GM12878 (cell line): Measurements from ENCODE around the gene UQCR10. TPM values are rescaled to one million over a fixed set of nuclear protein-coding genes. Genes with fewer than 3 reads are reported as not detected.

ENCODE experiments used
- ATAC-seq: fragments of 200-7000 bp; cut with Tn5 transposase; 3 replicates; pipeline ENCODE4 v1.9.1; 2020; ENCODE audit warnings: mild to moderate bottlenecking, moderate library complexity
- BruUV-seq: library from RNA; stranded (reverse); fragments of 400-500 nt; replicated peaks from 2 replicates; lab custom pipeline; 2021; lab: Mats Ljungman, UMichigan
- CTCF ChIA-PET: fragments of 300-600 bp; sonication (Branson Sonifier 250); formaldehyde crosslinking; extraction: SDS; loops from one replicate; lab custom pipeline; 2021; ENCODE audit warnings: inconsistent platforms; lab: Yijun Ruan, JAX
- POLR2A ChIA-PET: fragments of 350-600 bp; formaldehyde crosslinking; extraction: SDS; loops from one replicate; lab custom pipeline; 2021; ENCODE audit warnings: inconsistent platforms; lab: Charles Lee
- RAD21 ChIA-PET: fragments of 300-600 bp; sonication (Branson Sonifier 250); formaldehyde crosslinking; loops from one replicate; lab custom pipeline; 2023; ENCODE audit warnings: antibody characterized with exemption; ENCODE audit not compliant: unreplicated experiment; lab: Charles Lee
- SMC1A ChIA-PET: fragments of 300-600 bp; sonication (Branson Sonifier 250); formaldehyde crosslinking; loops from one replicate; lab custom pipeline; 2023; ENCODE audit not compliant: unreplicated experiment, uncharacterized antibody; lab: Charles Lee
- DNase-seq: peaks from one replicate; pipeline ENCODE4 v3.0.0-alpha.2; 2011; ENCODE audit warnings: low read depth, low spot score
- FAIRE-seq: peaks from 3 replicates; lab custom pipeline; 2011; peaks lifted over from hg19 to GRCh38; lab: Jason Lieb, UNC
- H2AFZ ChIP-seq: 2 replicates; pipeline ENCODE4 v1.6.0; 2011; ENCODE audit warnings: low read depth, low read length, control low read depth; ENCODE audit not compliant: control insufficient read depth
- H3K27ac ChIP-seq: 2 replicates; pipeline ENCODE4 v1.5.1; 2011; ENCODE audit warnings: control low read depth; ENCODE audit not compliant: control insufficient read depth, insufficient read depth
- H3K27me3 ChIP-seq, 2 experiments: replicated peaks in 1 of 2; 2 replicates each; pipeline versions ENCODE4 v1.6.0 to v1.6.1; 2011; ENCODE audit warnings: low read length in 1 of 2; ENCODE audit not compliant: control insufficient read depth in 2 of 2, insufficient read depth in 2 of 2
- H3K36me3 ChIP-seq, 2 experiments: 2 replicates each; pipeline ENCODE4 v1.5.1; 2011; ENCODE audit warnings: low read length in 1 of 2; ENCODE audit not compliant: control insufficient read depth in 2 of 2, insufficient read depth in 2 of 2
- H3K4me1 ChIP-seq: 2 replicates; pipeline ENCODE4 v1.6.1; 2011; ENCODE audit warnings: mild to moderate bottlenecking, low read length, moderate library complexity, mixed read lengths; ENCODE audit not compliant: control insufficient read depth, insufficient read depth
- H3K4me2 ChIP-seq: 2 replicates; pipeline ENCODE4 v1.6.0; 2011; ENCODE audit warnings: control low read depth; ENCODE audit not compliant: control insufficient read depth, insufficient read depth
- H3K4me3 ChIP-seq: fragments of 200-600 bp; sonication (generic); 2 replicates; pipeline ENCODE4 v1.5.1; 2016
- H3K79me2 ChIP-seq: 2 replicates; pipeline ENCODE4 v1.6.0; 2011; ENCODE audit warnings: low read length; ENCODE audit not compliant: control insufficient read depth, insufficient read depth
- H3K9ac ChIP-seq: 2 replicates; pipeline ENCODE4 v1.8.0; 2011; ENCODE audit warnings: low read length, control low read depth, mixed read lengths; ENCODE audit not compliant: control insufficient read depth, insufficient read depth
- H3K9me3 ChIP-seq: replicated peaks from 3 replicates; pipeline ENCODE4 v1.5.1; 2011; ENCODE audit warnings: mild to moderate bottlenecking, low read length; ENCODE audit not compliant: control insufficient read depth, insufficient read depth
- H4K20me1 ChIP-seq: 2 replicates; pipeline ENCODE4 v1.6.0; 2011; ENCODE audit not compliant: control insufficient read depth, insufficient read depth
- CHD2 ChIP-seq: IDR thresholded peaks from 2 replicates; pipeline ENCODE4 v1.6.1; 2011; ENCODE audit warnings: low read depth, low read length, improper control_type of control experiment, borderline replicate concordance
- CREB1 ChIP-seq: IDR thresholded peaks from 2 replicates; pipeline ENCODE4 v1.6.1; 2012; ENCODE audit warnings: low read depth, mild to moderate bottlenecking, inconsistent platforms
- EGR1 ChIP-seq, 2 experiments: IDR thresholded peaks; 1 replicate in 1 of 2; 2 replicates in 1 of 2; pipeline ENCODE4 v1.6.1; 2011 to 2012; ENCODE audit warnings: low read depth in 2 of 2, low read length in 2 of 2, borderline replicate concordance in 1 of 2, mild to moderate bottlenecking in 1 of 2, moderate library complexity in 1 of 2
- FOS ChIP-seq: IDR thresholded peaks from 3 replicates; pipeline ENCODE4 v1.6.1; 2011; ENCODE audit warnings: borderline replicate concordance; ENCODE audit not compliant: insufficient read length; ENCODE audit errors: extremely low read depth
- FOXK2 ChIP-seq: fragments of 450-650 bp; IDR thresholded peaks from 2 replicates; pipeline ENCODE4 v1.6.1; 2017; ENCODE audit warnings: mild to moderate bottlenecking, moderate library complexity
- HDAC6 ChIP-seq: fragments of 200-600 bp; sonication (generic); IDR thresholded peaks from one replicate; pipeline ENCODE4 v1.8.0; 2017; ENCODE audit warnings: antibody characterized with exemption; ENCODE audit not compliant: unreplicated experiment
- HDGF ChIP-seq: fragments of 450-650 bp; IDR thresholded peaks from 2 replicates; pipeline ENCODE4 v1.6.1; 2016; ENCODE audit warnings: antibody characterized with exemption
- KDM1A ChIP-seq: fragments of 200-600 bp; sonication (generic); IDR thresholded peaks from 2 replicates; pipeline ENCODE4 v1.6.1; 2016; ENCODE audit warnings: borderline replicate concordance
- NR2C1 ChIP-seq: fragments of 450-650 bp; IDR thresholded peaks from 2 replicates; pipeline ENCODE4 v1.6.1; 2017; ENCODE audit warnings: antibody characterized with exemption, mild to moderate bottlenecking, moderate library complexity
- PML ChIP-seq: IDR thresholded peaks from 2 replicates; pipeline ENCODE4 v1.6.1; 2012; ENCODE audit warnings: low read length, inconsistent platforms
- REST ChIP-seq: IDR thresholded peaks from 2 replicates; pipeline ENCODE4 v1.6.1; 2012; ENCODE audit warnings: mild to moderate bottlenecking, low read depth, low read length
- SUZ12 ChIP-seq: fragments of 200-600 bp; sonication (generic); IDR thresholded peaks from one replicate; pipeline ENCODE4 v1.6.1; 2018; ENCODE audit warnings: antibody characterized with exemption, mild to moderate bottlenecking; ENCODE audit not compliant: unreplicated experiment
- TCF7 ChIP-seq: IDR thresholded peaks from 2 replicates; pipeline ENCODE4 v1.6.1; 2014; ENCODE audit warnings: antibody characterized with exemption, borderline replicate concordance
- ZNF384 ChIP-seq: IDR thresholded peaks from 2 replicates; pipeline ENCODE4 v1.6.1; 2012; ENCODE audit warnings: low read depth, mild to moderate bottlenecking, low read length, improper control_type of control experiment, borderline replicate concordance
- ZNF622 ChIP-seq: fragments of 450-650 bp; IDR thresholded peaks from 2 replicates; pipeline ENCODE4 v1.6.1; 2017; ENCODE audit warnings: mild to moderate bottlenecking, inconsistent platforms
- ZZZ3 ChIP-seq: IDR thresholded peaks from 2 replicates; pipeline ENCODE4 v1.6.1; 2011; ENCODE audit warnings: low read depth; ENCODE audit not compliant: control insufficient read depth, insufficient read length
- WGBS: methylation state at CpG from one replicate; pipeline ENCODE4 v1.1.6; 2016; ENCODE audit warnings: low lambda C conversion rate; ENCODE audit not compliant: insufficient replicate concordance, insufficient coverage; ENCODE audit errors: missing lambda C conversion rate; 5-methylcytosine and 5-hydroxymethylcytosine counted together
- in situ Hi-C: fragments of 300-500 bp; cut with MboI; formaldehyde crosslinking; loops from 9 replicates; pipeline ENCODE4 v1.14.3; 2018; ENCODE audit warnings: mixed read lengths
- intact Hi-C: fragments of 100-400 bp; cut with micrococcal nuclease; formaldehyde crosslinking; loops from one replicate; pipeline ENCODE4 v1.14.2; 2022; ENCODE audit not compliant: unreplicated experiment
- polyA plus RNA-seq, 11 experiments: library from polyadenylated mRNA; depleted of rRNA in 4 of 11; unstranded in 6 of 11; stranded (reverse) in 5 of 11; fragments of >200 nt; fragmentation: Nextera tagmentation in 4 of 11; fragmentation: Illumina TruSeq in 1 of 11; extraction: Ambion mirVana in 4 of 11; extraction: Trizol in 1 of 11; gene quantifications; 1 replicate in 1 of 11; 2 replicates in 10 of 11; pipeline versions ENCODE4 v1.2.1 to v1.2.3, GENCODE V29; 2011 to 2016; ENCODE audit warnings: inconsistent platforms in 2 of 11, missing spikeins in 2 of 11, low read depth in 1 of 11
- total RNA-seq, 4 experiments: library from RNA; depleted of rRNA in 3 of 4; stranded (reverse); fragments of >200 nt in 3 of 4; fragmentation: Illumina TruSeq in 1 of 4; extraction: Trizol in 1 of 4; gene quantifications; 2 replicates each; pipeline versions ENCODE4 v1.2.1 to v1.2.3, GENCODE V29; 2013 to 2021
- TF ChIP-seq, protein P1 (sequence below): fragments of 450-650 bp; formaldehyde crosslinking; IDR thresholded peaks from 2 replicates; pipeline ENCODE4 v1.4.0; 2022; ENCODE audit warnings: mild to moderate bottlenecking, moderate library complexity

UQCR10 gene
- total and polyA plus RNA-seq, 10 of the 15 experiments (the other 5 are each of a cell fraction or from before 2014, with no cell fraction given): 144 to 1,021 (median 214) TPM

- ChIA-PET SMC1A (interaction anchor here (0.6 to 1.4 kb wide), 4 partner anchors 10 to 324 kb away, joined by 3 to 4 read pairs (median 4); no protein-coding TSS in a partner anchor), CTCF (interaction anchor here (0.5 to 1.9 kb wide), 5 partner anchors 9 to 862 kb away, joined by 3 to 7 read pairs (median 4); no protein-coding TSS in a partner anchor), POLR2A (interaction anchor here (0.5 to 1.6 kb wide), 8 partner anchors 8 to 1632 kb away, joined by 3 to 6 read pairs (median 4); partner anchors contain the start of genes ASCC2 and MTMR3), RAD21 (interaction anchor here (0.8 to 1.5 kb wide), 4 partner anchors 9 to 322 kb away, joined by 3 to 8 read pairs (median 4); partner anchors contain the start of gene MTMR3)
- Histone ChIP-seq H3K79me2 (peaks cover 30% of the 10 kb centered on the region), H3K4me2 (peak within 1 kb of the TSS; percentile 98), H3K4me3 (peak within 1 kb of the TSS; percentile 98), H3K9me3 (no peaks in the 10 kb centered on the region; the same call in 2 of the 3 replicates), H3K27me3 (no peaks in the 10 kb centered on the region), H3K4me1 (peaks cover 4% of the 10 kb centered on the region), H3K27ac (peak within 1 kb of the TSS; percentile 84), H3K36me3 (peaks cover 2 to 8% of the 10 kb centered on the region in 2 experiments), H3K9ac (peak within 1 kb of the TSS; percentile 92), H4K20me1 (no peaks in the 10 kb centered on the region), H2AFZ (peak within 1 kb of the TSS; percentile 94)
- DNase-seq (peak; percentile 94), ATAC-seq (peak; percentile 97), FAIRE-seq (peak; percentile 99)
- in situ Hi-C loops: no loop called here
- 2% methylated on average over 31 of the region's 32 CpGs for WGBS
- BruUV-seq: no TSS peak
- intact Hi-C loops: loop anchor here (1.0 kb wide), 1 partner anchor 31 kb away; no protein-coding TSS in a partner anchor
- no peak for TF ChIP-seq ZNF384
- no peak for TF ChIP-seq HDAC6
- TF ChIP-seq CREB1: peak; percentile 83
- TF ChIP-seq FOXK2: no peak
- TF ChIP-seq, protein P1, sequence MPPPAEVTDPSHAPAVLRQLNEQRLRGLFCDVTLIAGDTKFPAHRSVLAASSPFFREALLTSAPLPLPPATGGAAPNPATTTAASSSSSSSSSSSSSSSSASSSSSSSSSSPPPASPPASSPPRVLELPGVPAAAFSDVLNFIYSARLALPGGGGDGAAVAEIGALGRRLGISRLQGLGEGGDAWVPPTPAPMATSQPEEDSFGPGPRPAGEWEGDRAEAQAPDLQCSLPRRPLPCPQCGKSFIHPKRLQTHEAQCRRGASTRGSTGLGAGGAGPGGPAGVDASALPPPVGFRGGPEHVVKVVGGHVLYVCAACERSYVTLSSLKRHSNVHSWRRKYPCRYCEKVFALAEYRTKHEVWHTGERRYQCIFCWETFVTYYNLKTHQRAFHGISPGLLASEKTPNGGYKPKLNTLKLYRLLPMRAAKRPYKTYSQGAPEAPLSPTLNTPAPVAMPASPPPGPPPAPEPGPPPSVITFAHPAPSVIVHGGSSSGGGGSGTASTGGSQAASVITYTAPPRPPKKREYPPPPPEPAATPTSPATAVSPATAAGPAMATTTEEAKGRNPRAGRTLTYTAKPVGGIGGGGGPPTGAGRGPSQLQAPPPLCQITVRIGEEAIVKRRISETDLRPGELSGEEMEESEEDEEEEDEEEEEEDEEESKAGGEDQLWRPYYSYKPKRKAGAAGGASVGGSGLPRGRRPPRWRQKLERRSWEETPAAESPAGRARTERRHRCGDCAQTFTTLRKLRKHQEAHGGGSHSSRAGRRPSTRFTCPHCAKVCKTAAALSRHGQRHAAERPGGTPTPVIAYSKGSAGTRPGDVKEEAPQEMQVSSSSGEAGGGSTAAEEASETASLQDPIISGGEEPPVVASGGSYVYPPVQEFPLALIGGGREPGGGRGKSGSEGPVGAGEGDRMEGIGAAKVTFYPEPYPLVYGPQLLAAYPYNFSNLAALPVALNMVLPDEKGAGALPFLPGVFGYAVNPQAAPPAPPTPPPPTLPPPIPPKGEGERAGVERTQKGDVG: no peak
- TF ChIP-seq PML: peak; percentile 85; the same call in 1 of the 2 replicates
- no peak for TF ChIP-seq REST
- peak; percentile 79 for TF ChIP-seq HDGF
- no peak for TF ChIP-seq SUZ12
- no peak for TF ChIP-seq TCF7
- no peak for TF ChIP-seq KDM1A
- TF ChIP-seq ZZZ3: no peak
- peak; percentile 1 to 56; a peak in 1 of 3 replicates for TF ChIP-seq EGR1 (IDR thresholded peaks at IDR 0.05; ENCODE audit: borderline replicate concordance in 1 of 2, low read depth in 2 of 2, low read length in 2 of 2)
- no peak for TF ChIP-seq ZNF622
- no peak for TF ChIP-seq FOS
- TF ChIP-seq NR2C1: no peak
- TF ChIP-seq CHD2: peak; percentile 90
Observed at GRCh38 chr22:29766632-29767170, 468 bp upstream of the UQCR10 start, which contains the start of gene ZMAT5. TSS of gene ZMAT5 (minus strand) at chr22:29767007. CDS start at chr22:29748544, 18,463 bp downstream.
